Astrocyte (in vitro differentiated cells and primary cell): Measurements from ENCODE around the gene SRC.

ENCODE experiments used
- CTCF ChIP-seq: IDR thresholded peaks from 2 replicates; pipeline ENCODE4 v1.5.1; 2011; ENCODE audit warnings: low read depth, mild to moderate bottlenecking, inconsistent platforms, low read length, moderate library complexity; ENCODE audit not compliant: insufficient read depth
- EZH2 ChIP-seq: IDR thresholded peaks from 2 replicates; pipeline ENCODE4 v1.6.1; 2012; ENCODE audit warnings: mild to moderate bottlenecking, low read length, inconsistent platforms; ENCODE audit not compliant: insufficient read depth

- TF ChIP-seq CTCF, result no peak
- no peak for TF ChIP-seq EZH2
Observed at GRCh38 chr20:37425103-37425625, 79.2 kb downstream of the SRC start.
